GM12891 (cell line): ENCODE results near the gene FGF2.

Experiments
- POLR2A ChIP-seq: IDR thresholded peaks from 2 replicates; pipeline ENCODE4 v1.6.1; 2011; ENCODE audit warnings: low read depth, low read length, control low read depth
- POLR2AphosphoS5 ChIP-seq: IDR thresholded peaks from 2 replicates; pipeline ENCODE4 v1.6.1; 2011; ENCODE audit warnings: low read depth, low read length, control low read depth
- TAF1 ChIP-seq: IDR thresholded peaks from 2 replicates; pipeline ENCODE4 v1.6.1; 2011; ENCODE audit warnings: low read depth, low read length, control low read depth

- TF ChIP-seq POLR2AphosphoS5, result no peak
- no peak for TF ChIP-seq TAF1
- TF ChIP-seq POLR2A, result no peak
Observed at GRCh38 chr4:122798917-122799316, 27.7 kb upstream of the FGF2 start.
